K562 (cell line): Measurements from ENCODE around the gene MCCC2. TPM values are rescaled to one million over a fixed set of nuclear protein-coding genes. Genes with fewer than 3 reads are reported as not detected.
A peak's percentile ranks its signal among the peaks of the same experiment; 100 is the strongest.

Experiments
- CBFB ChIP-seq: sonication (generic); formaldehyde crosslinking; IDR thresholded peaks from 2 replicates; pipeline ENCODE4 v1.4.0; 2020; ENCODE audit warnings: mild to moderate bottlenecking, missing genetic modification reagents
- CCNT2 ChIP-seq: IDR thresholded peaks from 2 replicates; pipeline ENCODE4 v1.6.1; 2011; ENCODE audit warnings: borderline replicate concordance, low read depth, mild to moderate bottlenecking, moderate library complexity, mixed read lengths, low read length; ENCODE audit not compliant: insufficient read length; ENCODE audit errors: extremely low read depth
- CHD4 ChIP-seq: fragments of 200-600 bp; sonication (generic); IDR thresholded peaks from 3 replicates; pipeline ENCODE4 v1.6.1; 2012; ENCODE audit warnings: low read depth, mild to moderate bottlenecking, mixed read lengths, low read length, inconsistent platforms; ENCODE audit not compliant: insufficient read depth, insufficient replicate concordance, poor library complexity, severe bottlenecking
- CTBP1 ChIP-seq: fragments of 450-650 bp; IDR thresholded peaks from 2 replicates; pipeline ENCODE4 v1.6.1; 2016; ENCODE audit warnings: borderline replicate concordance
- NFE2 ChIP-seq: IDR thresholded peaks from 2 replicates; pipeline ENCODE4 v1.6.1; 2014; ENCODE audit warnings: antibody characterized with exemption, low read depth
- NFE2L1 ChIP-seq: fragments of 450-650 bp; IDR thresholded peaks from 2 replicates; pipeline ENCODE4 v1.6.1; 2016; ENCODE audit warnings: missing genetic modification characterization, low read depth, mild to moderate bottlenecking, missing compliant biosample characterization, moderate library complexity, borderline replicate concordance
- PHF8 ChIP-seq: fragments of 200-600 bp; sonication (generic); IDR thresholded peaks from 2 replicates; pipeline ENCODE4 v1.6.1; 2012; ENCODE audit warnings: mixed run types, mild to moderate bottlenecking, inconsistent platforms, low read length, moderate library complexity, borderline replicate concordance
- PHTF2 ChIP-seq: fragments of 250-450 bp; sonication (Bioruptor Pico); IDR thresholded peaks from 2 replicates; pipeline ENCODE4 v1.5.0; 2021; ENCODE audit warnings: mild to moderate bottlenecking
- SMARCA4 ChIP-seq: fragments of 450-650 bp; IDR thresholded peaks from 2 replicates; pipeline ENCODE4 v1.6.1; 2016
- ZNF232 ChIP-seq: sonication (generic); formaldehyde crosslinking; IDR thresholded peaks from 2 replicates; pipeline ENCODE4 v1.8.0; 2022; ENCODE audit warnings: mild to moderate bottlenecking, missing genetic modification reagents
- ZNF518B ChIP-seq: fragments of 250-450 bp; sonication (Bioruptor Pico); IDR thresholded peaks from 2 replicates; pipeline ENCODE4 v1.5.0; 2021; ENCODE audit warnings: mild to moderate bottlenecking, moderate library complexity
- ZNF639 ChIP-seq, 2 experiments: fragments of 200-800 bp in 1 of 2; sonication (Bioruptor generic) in 1 of 2; sonication (generic) in 1 of 2; formaldehyde crosslinking in 1 of 2; IDR thresholded peaks in 1 of 2; conservative IDR thresholded peaks in 1 of 2; 2 replicates each; pipeline versions ENCODE4 v1.5.0 to v1.6.1; 2016 to 2020; ENCODE audit warnings: missing compliant biosample characterization in 1 of 2, missing genetic modification characterization in 1 of 2, missing genetic modification reagents in 1 of 2
- ZNF707 ChIP-seq: fragments of 250-450 bp; sonication (Bioruptor Pico); conservative IDR thresholded peaks from 2 replicates; pipeline ENCODE4 v1.8.0; 2022; ENCODE audit warnings: inconsistent platforms, mild to moderate bottlenecking, moderate library complexity
- ZNF785 ChIP-seq: fragments of 250-450 bp; sonication (Bioruptor Pico); IDR thresholded peaks from 2 replicates; pipeline ENCODE4 v1.4.0; 2020; ENCODE audit warnings: mild to moderate bottlenecking
- polyA plus RNA-seq, 8 experiments: library from polyadenylated mRNA; depleted of rRNA in 4 of 8; stranded (reverse) in 5 of 8; unstranded in 3 of 8; fragments of >200 nt; fragmentation: Nextera tagmentation in 2 of 8; fragmentation: Illumina TruSeq in 1 of 8; extraction: Ambion mirVana in 2 of 8; extraction: Trizol in 1 of 8; gene quantifications; 2 replicates each; pipeline versions ENCODE4 v1.2.1 to v1.2.3, GENCODE V29; 2011 to 2014; ENCODE audit warnings: inconsistent platforms in 1 of 8, missing spikeins in 1 of 8
- total RNA-seq, 7 experiments: library from RNA; depleted of rRNA in 6 of 7; stranded (reverse); fragments of >200 nt in 6 of 7; fragmentation: Illumina TruSeq in 2 of 7; extraction: Trizol in 2 of 7; gene quantifications; 2 replicates each; pipeline versions ENCODE4 v1.2.1 to v1.2.3, GENCODE V29; 2011 to 2021; ENCODE audit warnings: low replicate concordance in 1 of 7

Gene MCCC2
- total and polyA plus RNA-seq, 9 of the 15 experiments (the other 6 are each of a cell fraction or from before 2014, with no cell fraction given), result 17.1 to 77.9 (median 52.5) TPM

GRCh38 chr5:71586941-71587765 lies at the start of gene MCCC2 (continued):
- TF ChIP-seq CCNT2 (peak; percentile 47), CHD4 (no peak), CTBP1 (peak; percentile 51; the same call in 1 of the 2 replicates), NFE2L1 (no peak), SMARCA4 (no peak), ZNF785 (CRISPR knock-in tag) (no peak), ZNF232 (no peak), CBFB (CRISPR knock-in tag) (no peak), PHTF2 (no peak), NFE2 (no peak), ZNF518B (CRISPR knock-in tag) (no peak), ZNF639 (CRISPR knock-in tag; conservative IDR thresholded peaks at IDR 0.05 in 1 of 2, IDR thresholded peaks at IDR 0.05 in 1 of 2) (no peak; a peak in 1 of 4 replicates), ZNF707 (CRISPR knock-in tag) (no peak), PHF8 (peak; percentile 89; the same call in 1 of the 2 replicates)
